ENCODE results near the gene RAPGEF5. TPM values are rescaled to one million over a fixed set of nuclear protein-coding genes. Genes with fewer than 3 reads are reported as not detected.

Gene RAPGEF5
- total RNA-seq, 1 donor from 2014 or later: 5.4 TPM

DNA sequence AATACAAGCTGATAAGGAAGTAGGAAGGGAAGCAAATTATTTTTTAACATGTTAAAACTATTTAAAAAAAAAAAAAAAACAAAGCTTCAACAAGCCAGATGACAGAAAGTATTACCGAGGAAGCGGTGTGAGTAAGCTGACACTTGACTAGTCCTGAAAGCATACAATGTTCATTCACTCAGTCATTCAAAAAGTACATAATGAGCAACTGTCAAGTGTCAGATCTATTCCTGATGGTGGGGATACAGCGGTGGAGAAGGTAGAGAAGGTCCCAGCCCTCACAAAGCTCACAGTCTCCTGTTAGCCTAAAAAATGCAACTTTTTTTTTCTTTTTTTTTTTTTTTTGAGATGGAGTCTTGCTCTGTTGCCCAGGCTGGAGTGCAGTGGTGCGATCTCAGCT lies 40.0 kb downstream of the RAPGEF5 start:
- Mint-ChIP-seq H3K27ac (no peak overlapping the region), H3K36me3 (no peaks in the 10 kb centered on the region), H3K27me3 (ENCODE audit: low read depth) (no peaks in the 10 kb centered on the region), H3K4me1 (peaks cover 7% of the 10 kb centered on the region), H3K9me3 (no peaks in the 10 kb centered on the region), H3K4me3 (no peak overlapping the region)
- DNase-seq (ENCODE audit: low spot score in 2 of 2, unreplicated experiment in 2 of 2): no peak
- TF ChIP-seq CTCF (IDR thresholded peaks at IDR 0.05; ENCODE audit: unreplicated experiment): no peak

GRCh38 chr7:22307816-22308215 lies 49.1 kb downstream of the RAPGEF5 start:
- no peak for DNase-seq (ENCODE audit: low spot score in 2 of 2, unreplicated experiment in 2 of 2)
- Mint-ChIP-seq H3K4me3 (no peak overlapping the region), H3K27ac (no peak overlapping the region), H3K27me3 (ENCODE audit: low read depth) (no peaks in the 10 kb centered on the region), H3K36me3 (peaks cover 15% of the 10 kb centered on the region), H3K4me1 (no peaks in the 10 kb centered on the region), H3K9me3 (peaks cover 20% of the 10 kb centered on the region)
- TF ChIP-seq CTCF (IDR thresholded peaks at IDR 0.05; ENCODE audit: unreplicated experiment): no peak

DNA sequence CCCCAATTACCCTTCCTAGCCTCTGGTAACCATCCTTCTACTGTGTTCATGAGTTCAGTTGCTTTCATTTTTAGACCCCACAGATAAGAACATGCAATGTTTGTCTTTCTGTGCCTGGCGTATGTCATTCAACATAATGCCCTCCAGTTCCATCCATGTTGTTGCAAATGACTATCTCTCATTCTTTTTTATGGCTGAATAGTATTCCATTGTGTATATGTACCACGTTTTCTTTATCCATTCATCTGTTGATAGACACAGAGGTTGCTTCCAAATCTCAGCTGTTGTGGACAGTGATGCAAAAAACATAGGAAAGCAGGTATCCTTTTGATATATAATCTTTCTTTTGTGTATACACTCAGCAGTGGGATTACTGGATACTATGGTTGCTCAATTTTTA lies 51.2 kb downstream of the RAPGEF5 start:
- DNase-seq (ENCODE audit: low spot score in 2 of 2, unreplicated experiment in 2 of 2): no peak
- no peak overlapping the region for H3K27ac Mint-ChIP-seq
- no peak overlapping the region for H3K4me3 Mint-ChIP-seq

DNA sequence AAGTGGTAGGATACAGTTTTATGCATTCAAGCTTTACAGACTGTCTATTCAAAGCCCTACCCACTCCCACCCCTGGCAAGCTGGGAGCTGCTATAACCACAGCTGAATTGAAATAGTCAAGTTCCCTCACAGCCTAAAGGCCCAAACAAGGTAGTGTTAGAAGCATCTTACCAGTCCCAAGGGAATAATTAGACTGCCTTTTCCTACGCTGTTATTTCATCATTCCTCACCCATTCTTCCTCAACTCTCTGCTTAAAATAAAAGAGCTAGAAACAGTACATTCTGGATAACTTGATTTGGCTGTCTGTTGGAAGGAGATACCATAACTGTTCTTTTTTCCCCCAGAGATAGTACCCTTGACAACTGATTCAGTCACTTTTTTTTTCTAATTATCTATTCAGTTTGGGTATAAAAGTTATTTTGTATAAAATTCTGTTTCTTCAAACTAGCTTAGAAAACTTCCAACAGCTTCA lies 54.0 kb downstream of the RAPGEF5 start:
- DNase-seq (ENCODE audit: low spot score in 2 of 2, unreplicated experiment in 2 of 2): no peak
- peaks cover 34% of the 10 kb centered on the region for H3K9me3 Mint-ChIP-seq
- H3K27me3 Mint-ChIP-seq (ENCODE audit: low read depth): no peaks in the 10 kb centered on the region
- TF ChIP-seq CTCF (IDR thresholded peaks at IDR 0.05; ENCODE audit: unreplicated experiment): no peak
- H3K4me3 Mint-ChIP-seq: no peak overlapping the region
- H3K27ac Mint-ChIP-seq: no peak overlapping the region
- H3K36me3 Mint-ChIP-seq: peaks cover 18% of the 10 kb centered on the region
- H3K4me1 Mint-ChIP-seq: no peaks in the 10 kb centered on the region

More for the DNA sequence above, 51.2 kb downstream of the RAPGEF5 start:
- H3K9me3 Mint-ChIP-seq: peaks cover 20% of the 10 kb centered on the region
- H3K4me1 Mint-ChIP-seq: no peaks in the 10 kb centered on the region
- peaks cover 15% of the 10 kb centered on the region for H3K36me3 Mint-ChIP-seq
- no peaks in the 10 kb centered on the region for H3K27me3 Mint-ChIP-seq (ENCODE audit: low read depth)
- no peak for TF ChIP-seq CTCF (IDR thresholded peaks at IDR 0.05; ENCODE audit: unreplicated experiment)

GRCh38 chr7:22302193-22302592 lies 54.8 kb downstream of the RAPGEF5 start:
- H3K27ac Mint-ChIP-seq: no peak overlapping the region
- no peaks in the 10 kb centered on the region for H3K27me3 Mint-ChIP-seq (ENCODE audit: low read depth)
- no peak overlapping the region for H3K4me3 Mint-ChIP-seq
- H3K9me3 Mint-ChIP-seq: peaks cover 36% of the 10 kb centered on the region
- H3K4me1 Mint-ChIP-seq: no peaks in the 10 kb centered on the region
- H3K36me3 Mint-ChIP-seq: peaks cover 15% of the 10 kb centered on the region
- TF ChIP-seq CTCF (IDR thresholded peaks at IDR 0.05; ENCODE audit: unreplicated experiment): no peak
- DNase-seq (ENCODE audit: low spot score in 2 of 2, unreplicated experiment in 2 of 2): no peak

- no peak for TF ChIP-seq CTCF (IDR thresholded peaks at IDR 0.05; ENCODE audit: unreplicated experiment)
- no peaks in the 10 kb centered on the region for H3K27me3 Mint-ChIP-seq (ENCODE audit: low read depth)
- H3K27ac Mint-ChIP-seq: no peak overlapping the region
- no peak for DNase-seq (ENCODE audit: low spot score in 2 of 2, unreplicated experiment in 2 of 2)
- no peak overlapping the region for H3K4me3 Mint-ChIP-seq
- H3K9me3 Mint-ChIP-seq: peaks cover 32% of the 10 kb centered on the region
- no peaks in the 10 kb centered on the region for H3K4me1 Mint-ChIP-seq
- peaks cover 11% of the 10 kb centered on the region for H3K36me3 Mint-ChIP-seq
Observed at GRCh38 chr7:22301790-22302189, 55.2 kb downstream of the RAPGEF5 start.
